Immature natural killer cell (primary cell): ENCODE data around the gene GPD1. TPM values are rescaled to one million over a fixed set of nuclear protein-coding genes. Genes with fewer than 3 reads are reported as not detected.

Source experiments
- DNase-seq, 3 donors: peaks; one replicate each; pipeline ENCODE4 v3.0.0; 2022; ENCODE audit warnings: mixed read lengths in 1 of 3
- H3K27ac Mint-ChIP-seq, 6 donors: one replicate each; pipeline ENCODE4 v1.8.0; 2020; ENCODE audit warnings: mixed read lengths in 6 of 6, mild to moderate bottlenecking in 5 of 6, inconsistent platforms in 4 of 6, moderate library complexity in 3 of 6
- H3K27me3 Mint-ChIP-seq, 3 donors: one replicate each; pipeline ENCODE4 v1.8.0; 2020 to 2021; ENCODE audit warnings: low read depth in 3 of 3, mild to moderate bottlenecking in 3 of 3, mixed read lengths in 3 of 3, moderate library complexity in 3 of 3, inconsistent platforms in 1 of 3
- H3K36me3 Mint-ChIP-seq, 3 donors: one replicate each; pipeline ENCODE4 v1.8.0; 2020; ENCODE audit warnings: mixed read lengths in 3 of 3, inconsistent platforms in 2 of 3, mild to moderate bottlenecking in 2 of 3
- H3K4me1 Mint-ChIP-seq, 2 donors: one replicate each; pipeline ENCODE4 v1.8.0; 2020; ENCODE audit warnings: inconsistent platforms in 2 of 2, mild to moderate bottlenecking in 2 of 2, mixed read lengths in 2 of 2, moderate library complexity in 1 of 2
- H3K4me3 Mint-ChIP-seq, 5 donors: one replicate each; pipeline ENCODE4 v1.8.0; 2020; ENCODE audit warnings: mild to moderate bottlenecking in 5 of 5, mixed read lengths in 5 of 5, inconsistent platforms in 3 of 5, moderate library complexity in 3 of 5
- H3K9me3 Mint-ChIP-seq, 6 donors: one replicate each; pipeline ENCODE4 v1.8.0; 2020; ENCODE audit warnings: mild to moderate bottlenecking in 6 of 6, mixed read lengths in 6 of 6, inconsistent platforms in 4 of 6, moderate library complexity in 3 of 6
- polyA plus RNA-seq, 3 donors: library from polyadenylated mRNA; unstranded; fragments of 300-500 nt; fragmentation: Illumina TruSeq; gene quantifications; one replicate each; pipeline ENCODE4 v1.2.3, GENCODE V29; 2021

GPD1 gene
- polyA plus RNA-seq: under 1 TPM in 1 of 3 donors, not detected in 2; 0.07 TPM

GRCh38 chr12:50103767-50104321 lies at the start of gene GPD1:
GPD1 (plus strand) TSS chr12:50104008; CDS start chr12:50104051, 43 bp downstream.
- Mint-ChIP-seq H3K27me3 (peaks cover 0 to 2% (median 0%) of the 10 kb centered on the region in 3 donors), H3K9me3 (no peaks in the 10 kb centered on the region), H3K4me1 (no peaks in the 10 kb centered on the region), H3K27ac (no peak within 1 kb of the TSS), H3K36me3 (peaks cover 8 to 20% (median 14%) of the 10 kb centered on the region in 3 donors), H3K4me3 (no peak within 1 kb of the TSS)
- DNase-seq: no peak

GRCh38 chr12:50055831-50056638 lies 47.8 kb upstream of the GPD1 start:
- H3K9me3 Mint-ChIP-seq: no peaks in the 10 kb centered on the region
- H3K27me3 Mint-ChIP-seq: peaks cover 6 to 30% (median 16%) of the 10 kb centered on the region in 3 donors
- H3K27ac Mint-ChIP-seq: no peak overlapping the region
- peaks cover 17 to 19% of the 10 kb centered on the region in 2 donors for H3K4me1 Mint-ChIP-seq
- peaks cover 0 to 4% (median 0%) of the 10 kb centered on the region in 3 donors for H3K36me3 Mint-ChIP-seq
- peak; percentile 23 to 32 (median 23) for DNase-seq
- peak overlapping the region; percentile 7 to 48 (median 42) for H3K4me3 Mint-ChIP-seq

- H3K27ac Mint-ChIP-seq: no peak overlapping the region
- peak overlapping the region; percentile 66 to 89 (median 79) for H3K4me3 Mint-ChIP-seq
- peaks cover 0 to 2% (median 0%) of the 10 kb centered on the region in 3 donors for H3K36me3 Mint-ChIP-seq
- H3K4me1 Mint-ChIP-seq: peaks cover 17 to 19% of the 10 kb centered on the region in 2 donors
- H3K9me3 Mint-ChIP-seq: no peaks in the 10 kb centered on the region
- peaks cover 6 to 27% (median 16%) of the 10 kb centered on the region in 3 donors for H3K27me3 Mint-ChIP-seq
- DNase-seq: no peak
Measured at GRCh38 chr12:50056639-50056976, 47.2 kb upstream of the GPD1 start.

- peaks cover 6 to 26% (median 11%) of the 10 kb centered on the region in 3 donors for H3K27me3 Mint-ChIP-seq
- H3K36me3 Mint-ChIP-seq: no peaks in the 10 kb centered on the region
- no peak for DNase-seq
- no peaks in the 10 kb centered on the region for H3K9me3 Mint-ChIP-seq
- H3K4me3 Mint-ChIP-seq: peak within 1 kb of the TSS; percentile 66 to 89 (median 79)
- peaks cover 17 to 19% of the 10 kb centered on the region in 2 donors for H3K4me1 Mint-ChIP-seq
- H3K27ac Mint-ChIP-seq: no peak within 1 kb of the TSS
Measured at GRCh38 chr12:50057000-50057841, 46.6 kb upstream of the GPD1 start, which contains the start of gene ASIC1. ASIC1 (plus strand) TSS chr12:50057596; CDS start chr12:50058767, 1,171 bp downstream.

GRCh38 chr12:50057896-50058670 lies 45.7 kb upstream of the GPD1 start:
- no peaks in the 10 kb centered on the region for H3K9me3 Mint-ChIP-seq
- H3K36me3 Mint-ChIP-seq: no peaks in the 10 kb centered on the region
- no peak for DNase-seq
- H3K27ac Mint-ChIP-seq: no peak overlapping the region
- H3K27me3 Mint-ChIP-seq: peaks cover 6 to 28% (median 9%) of the 10 kb centered on the region in 3 donors
- peak overlapping the region in 2 of 5 donors; percentile 9 to 35 for H3K4me3 Mint-ChIP-seq
- peaks cover 17 to 19% of the 10 kb centered on the region in 2 donors for H3K4me1 Mint-ChIP-seq

- peaks cover 6 to 30% (median 9%) of the 10 kb centered on the region in 3 donors for H3K27me3 Mint-ChIP-seq
- H3K27ac Mint-ChIP-seq: no peak overlapping the region
- H3K4me3 Mint-ChIP-seq: peak overlapping the region in 4 of 5 donors; percentile 40 to 70 (median 64)
- no peaks in the 10 kb centered on the region for H3K36me3 Mint-ChIP-seq
- no peak for DNase-seq
- H3K9me3 Mint-ChIP-seq: no peaks in the 10 kb centered on the region
- H3K4me1 Mint-ChIP-seq: peaks cover 17 to 19% of the 10 kb centered on the region in 2 donors
Measured at GRCh38 chr12:50058743-50059312, 45.0 kb upstream of the GPD1 start.

- Mint-ChIP-seq H3K36me3 (no peaks in the 10 kb centered on the region), H3K4me3 (peak overlapping the region; percentile 10 to 51 (median 42)), H3K4me1 (peaks cover 17 to 19% of the 10 kb centered on the region in 2 donors), H3K27me3 (peaks cover 6 to 30% (median 12%) of the 10 kb centered on the region in 3 donors), H3K27ac (no peak overlapping the region), H3K9me3 (no peaks in the 10 kb centered on the region)
- DNase-seq: no peak
Measured at GRCh38 chr12:50059440-50060119, 44.2 kb upstream of the GPD1 start.

GRCh38 chr12:50060120-50060468 lies 43.7 kb upstream of the GPD1 start:
- H3K27ac Mint-ChIP-seq: no peak overlapping the region
- DNase-seq: no peak
- H3K9me3 Mint-ChIP-seq: no peaks in the 10 kb centered on the region
- peaks cover 7 to 30% (median 12%) of the 10 kb centered on the region in 3 donors for H3K27me3 Mint-ChIP-seq
- peaks cover 17 to 19% of the 10 kb centered on the region in 2 donors for H3K4me1 Mint-ChIP-seq
- H3K36me3 Mint-ChIP-seq: no peaks in the 10 kb centered on the region
- H3K4me3 Mint-ChIP-seq: peak overlapping the region in 3 of 5 donors; percentile 21 to 51 (median 29)

- Mint-ChIP-seq H3K4me3 (no peak overlapping the region), H3K9me3 (no peaks in the 10 kb centered on the region), H3K36me3 (no peaks in the 10 kb centered on the region), H3K4me1 (peaks cover 12 to 14% of the 10 kb centered on the region in 2 donors), H3K27me3 (peaks cover 5 to 22% (median 8%) of the 10 kb centered on the region in 3 donors), H3K27ac (no peak overlapping the region)
- DNase-seq: no peak
Measured at GRCh38 chr12:50061171-50061570, 42.6 kb upstream of the GPD1 start.

- H3K9me3 Mint-ChIP-seq: no peaks in the 10 kb centered on the region
- H3K4me3 Mint-ChIP-seq: no peak overlapping the region
- peaks cover 4 to 15% (median 8%) of the 10 kb centered on the region in 3 donors for H3K27me3 Mint-ChIP-seq
- no peak overlapping the region for H3K27ac Mint-ChIP-seq
- no peaks in the 10 kb centered on the region for H3K36me3 Mint-ChIP-seq
- H3K4me1 Mint-ChIP-seq: peaks cover 2 to 7% of the 10 kb centered on the region in 2 donors
- DNase-seq: no peak
Measured at GRCh38 chr12:50061946-50062686, 41.7 kb upstream of the GPD1 start.

- DNase-seq: no peak
- Mint-ChIP-seq H3K36me3 (no peaks in the 10 kb centered on the region), H3K27me3 (peaks cover 4 to 14% (median 8%) of the 10 kb centered on the region in 3 donors), H3K4me3 (no peak overlapping the region), H3K4me1 (peaks cover 0 to 6% of the 10 kb centered on the region in 2 donors), H3K27ac (no peak overlapping the region), H3K9me3 (no peaks in the 10 kb centered on the region)
Measured at GRCh38 chr12:50062728-50063460, 40.9 kb upstream of the GPD1 start.
